WTC11 (cell line): Measurements from ENCODE around the gene CHRNA5. TPM values are rescaled to one million over a fixed set of nuclear protein-coding genes. Genes with fewer than 3 reads are reported as not detected.

Experiments
- ATAC-seq: fragments of 200-7000 bp; cut with Tn5 transposase; 2 replicates; pipeline ENCODE4 v1.10.0; 2021; ENCODE audit warnings: mild to moderate bottlenecking, moderate library complexity
- CTCF ChIA-PET: fragments of 300-600 bp; sonication (Branson Sonifier 250); formaldehyde crosslinking; loops from one replicate; lab custom pipeline; 2021; ENCODE audit warnings: antibody characterized with exemption; lab: Charles Lee
- POLR2A ChIA-PET: fragments of 350-600 bp; sonication (Branson Sonifier 250); formaldehyde crosslinking; loops from one replicate; lab custom pipeline; 2021; ENCODE audit warnings: antibody characterized with exemption; lab: Charles Lee
- DNase-seq: peaks from one replicate; pipeline ENCODE4 v3.0.0; 2021; ENCODE audit warnings: low spot score
- H3K27ac Mint-ChIP-seq: 2 replicates; pipeline ENCODE4 v1.8.0; 2021; ENCODE audit warnings: mixed read lengths
- H3K27me3 Mint-ChIP-seq: 2 replicates; pipeline ENCODE4 v1.8.0; 2021; ENCODE audit warnings: low read depth, mild to moderate bottlenecking, moderate library complexity, mixed read lengths
- H3K36me3 Mint-ChIP-seq: 2 replicates; pipeline ENCODE4 v1.8.0; 2021; ENCODE audit warnings: mixed read lengths
- H3K4me1 Mint-ChIP-seq: 2 replicates; pipeline ENCODE4 v1.8.0; 2022; ENCODE audit warnings: mixed read lengths
- H3K4me3 Mint-ChIP-seq: 2 replicates; pipeline ENCODE4 v1.8.0; 2021; ENCODE audit warnings: mild to moderate bottlenecking, moderate library complexity, mixed read lengths
- H3K9me3 Mint-ChIP-seq: 2 replicates; pipeline ENCODE4 v1.8.0; 2021; ENCODE audit warnings: mixed read lengths
- KAT7 ChIP-seq: sonication (generic); formaldehyde crosslinking; IDR thresholded peaks from 2 replicates; pipeline ENCODE4 v1.8.1; 2023; ENCODE audit warnings: missing genetic modification reagents, mild to moderate bottlenecking, borderline replicate concordance
- NR2C2 ChIP-seq: sonication (generic); formaldehyde crosslinking; IDR thresholded peaks from 2 replicates; pipeline ENCODE4 v1.8.0; 2022; ENCODE audit warnings: mild to moderate bottlenecking, missing genetic modification reagents
- RORB ChIP-seq: fragments of 250-450 bp; sonication (Bioruptor Pico); IDR thresholded peaks from 2 replicates; pipeline ENCODE4 v1.9.0; 2021; ENCODE audit warnings: mild to moderate bottlenecking
- total RNA-seq: library from RNA; stranded (reverse); gene quantifications from 3 replicates; pipeline ENCODE4 v1.2.3, GENCODE V29; 2021
- TF ChIP-seq, protein P1 (sequence below): fragments of 250-450 bp; sonication (Bioruptor Pico); conservative IDR thresholded peaks from 2 replicates; pipeline ENCODE4 v1.9.0; 2021; ENCODE audit warnings: mild to moderate bottlenecking
- TF ChIP-seq, protein P2 (sequence below): sonication (generic); formaldehyde crosslinking; IDR thresholded peaks from 2 replicates; pipeline ENCODE4 v1.8.0; 2022; ENCODE audit warnings: mild to moderate bottlenecking, missing genetic modification reagents
- TF ChIP-seq, protein P3 (sequence below): sonication (generic); formaldehyde crosslinking; IDR thresholded peaks from 2 replicates; pipeline ENCODE4 v1.8.0; 2023; ENCODE audit warnings: missing genetic modification reagents, mild to moderate bottlenecking, borderline replicate concordance
- TF ChIP-seq, protein P4 (sequence below): fragments of 250-450 bp; sonication (Bioruptor Pico); IDR thresholded peaks from 2 replicates; pipeline ENCODE4 v1.9.0; 2021; ENCODE audit warnings: mild to moderate bottlenecking
- TF ChIP-seq, protein P5 (sequence below): sonication (generic); formaldehyde crosslinking; IDR thresholded peaks from 2 replicates; pipeline ENCODE4 v1.8.1; 2023; ENCODE audit warnings: mild to moderate bottlenecking, missing genetic modification reagents, borderline replicate concordance
- TF ChIP-seq, protein P6 (sequence below): sonication (generic); formaldehyde crosslinking; IDR thresholded peaks from 2 replicates; pipeline ENCODE4 v1.8.0; 2023; ENCODE audit warnings: missing genetic modification reagents
- TF ChIP-seq, protein P7 (sequence below): sonication (generic); formaldehyde crosslinking; IDR thresholded peaks from 2 replicates; pipeline ENCODE4 v1.8.1; 2022; ENCODE audit warnings: mild to moderate bottlenecking, moderate library complexity, missing genetic modification reagents

The CHRNA5 gene
- total RNA-seq, 1 experiment from 2014 or later: 21.0 TPM

DNA sequence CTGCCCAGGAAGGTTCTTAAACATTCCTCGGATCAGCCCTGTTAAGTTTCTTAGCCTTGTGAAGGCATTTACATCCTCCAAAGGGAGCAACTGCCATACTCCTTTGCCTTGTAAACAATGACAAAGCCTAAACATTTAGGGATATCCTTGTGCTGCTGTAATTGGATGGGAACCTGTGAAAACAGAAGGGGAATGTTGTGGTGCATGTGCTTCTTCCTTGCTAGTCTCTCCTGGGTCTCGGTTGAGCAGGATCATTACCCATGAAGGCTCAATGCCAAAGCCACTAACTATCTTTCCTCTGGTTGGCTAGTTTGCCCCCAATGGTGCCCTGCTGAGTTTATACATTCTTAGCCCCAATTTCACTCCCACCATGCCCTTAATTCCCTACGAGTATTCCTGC, 38.1 kb downstream of the CHRNA5 start:
- TF ChIP-seq, protein P1, sequence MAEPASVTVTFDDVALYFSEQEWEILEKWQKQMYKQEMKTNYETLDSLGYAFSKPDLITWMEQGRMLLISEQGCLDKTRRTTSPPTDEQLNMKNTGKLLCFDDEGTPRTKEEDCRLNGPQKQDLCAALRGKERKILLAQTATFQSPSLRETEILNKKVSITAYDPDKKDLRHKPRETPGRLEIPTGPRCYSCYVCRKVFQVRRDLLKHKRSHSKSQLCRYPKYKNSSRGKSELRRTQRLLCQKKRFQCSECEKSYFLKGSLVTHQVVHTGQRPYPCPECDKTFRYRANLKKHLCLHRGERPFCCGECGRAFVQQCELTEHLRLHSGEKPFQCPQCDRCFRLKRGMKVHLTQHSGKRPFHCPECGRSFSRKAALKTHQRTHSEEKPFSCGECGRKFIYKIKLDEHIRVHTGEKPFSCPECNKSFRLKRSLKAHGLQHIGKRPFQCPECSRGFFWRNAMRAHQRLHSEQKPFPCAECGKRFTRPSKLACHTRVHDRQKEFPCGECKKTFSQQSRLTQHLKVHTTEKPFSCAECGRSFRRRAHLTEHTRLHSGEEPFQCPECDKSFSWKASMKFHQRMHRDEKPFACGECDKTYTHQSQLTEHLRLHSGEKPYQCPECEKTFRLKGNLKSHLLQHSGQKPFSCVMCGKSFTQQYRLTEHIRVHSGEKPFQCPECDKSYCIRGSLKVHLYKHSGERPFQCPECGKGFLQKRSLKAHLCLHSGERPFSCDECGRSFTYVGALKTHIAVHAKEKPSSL (CRISPR knock-in tag): no peak
- TF ChIP-seq, protein P2, sequence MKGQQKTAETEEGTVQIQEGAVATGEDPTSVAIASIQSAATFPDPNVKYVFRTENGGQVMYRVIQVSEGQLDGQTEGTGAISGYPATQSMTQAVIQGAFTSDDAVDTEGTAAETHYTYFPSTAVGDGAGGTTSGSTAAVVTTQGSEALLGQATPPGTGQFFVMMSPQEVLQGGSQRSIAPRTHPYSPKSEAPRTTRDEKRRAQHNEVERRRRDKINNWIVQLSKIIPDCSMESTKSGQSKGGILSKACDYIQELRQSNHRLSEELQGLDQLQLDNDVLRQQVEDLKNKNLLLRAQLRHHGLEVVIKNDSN: no peak
- no peak for TF ChIP-seq RORB (CRISPR knock-in tag)
- no peak for TF ChIP-seq KAT7 (CRISPR knock-in tag)
- no peak for TF ChIP-seq NR2C2 (CRISPR knock-in tag)
- TF ChIP-seq, protein P3, sequence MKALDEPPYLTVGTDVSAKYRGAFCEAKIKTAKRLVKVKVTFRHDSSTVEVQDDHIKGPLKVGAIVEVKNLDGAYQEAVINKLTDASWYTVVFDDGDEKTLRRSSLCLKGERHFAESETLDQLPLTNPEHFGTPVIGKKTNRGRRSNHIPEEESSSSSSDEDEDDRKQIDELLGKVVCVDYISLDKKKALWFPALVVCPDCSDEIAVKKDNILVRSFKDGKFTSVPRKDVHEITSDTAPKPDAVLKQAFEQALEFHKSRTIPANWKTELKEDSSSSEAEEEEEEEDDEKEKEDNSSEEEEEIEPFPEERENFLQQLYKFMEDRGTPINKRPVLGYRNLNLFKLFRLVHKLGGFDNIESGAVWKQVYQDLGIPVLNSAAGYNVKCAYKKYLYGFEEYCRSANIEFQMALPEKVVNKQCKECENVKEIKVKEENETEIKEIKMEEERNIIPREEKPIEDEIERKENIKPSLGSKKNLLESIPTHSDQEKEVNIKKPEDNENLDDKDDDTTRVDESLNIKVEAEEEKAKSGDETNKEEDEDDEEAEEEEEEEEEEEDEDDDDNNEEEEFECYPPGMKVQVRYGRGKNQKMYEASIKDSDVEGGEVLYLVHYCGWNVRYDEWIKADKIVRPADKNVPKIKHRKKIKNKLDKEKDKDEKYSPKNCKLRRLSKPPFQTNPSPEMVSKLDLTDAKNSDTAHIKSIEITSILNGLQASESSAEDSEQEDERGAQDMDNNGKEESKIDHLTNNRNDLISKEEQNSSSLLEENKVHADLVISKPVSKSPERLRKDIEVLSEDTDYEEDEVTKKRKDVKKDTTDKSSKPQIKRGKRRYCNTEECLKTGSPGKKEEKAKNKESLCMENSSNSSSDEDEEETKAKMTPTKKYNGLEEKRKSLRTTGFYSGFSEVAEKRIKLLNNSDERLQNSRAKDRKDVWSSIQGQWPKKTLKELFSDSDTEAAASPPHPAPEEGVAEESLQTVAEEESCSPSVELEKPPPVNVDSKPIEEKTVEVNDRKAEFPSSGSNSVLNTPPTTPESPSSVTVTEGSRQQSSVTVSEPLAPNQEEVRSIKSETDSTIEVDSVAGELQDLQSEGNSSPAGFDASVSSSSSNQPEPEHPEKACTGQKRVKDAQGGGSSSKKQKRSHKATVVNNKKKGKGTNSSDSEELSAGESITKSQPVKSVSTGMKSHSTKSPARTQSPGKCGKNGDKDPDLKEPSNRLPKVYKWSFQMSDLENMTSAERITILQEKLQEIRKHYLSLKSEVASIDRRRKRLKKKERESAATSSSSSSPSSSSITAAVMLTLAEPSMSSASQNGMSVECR: no peak
- TF ChIP-seq, protein P4, sequence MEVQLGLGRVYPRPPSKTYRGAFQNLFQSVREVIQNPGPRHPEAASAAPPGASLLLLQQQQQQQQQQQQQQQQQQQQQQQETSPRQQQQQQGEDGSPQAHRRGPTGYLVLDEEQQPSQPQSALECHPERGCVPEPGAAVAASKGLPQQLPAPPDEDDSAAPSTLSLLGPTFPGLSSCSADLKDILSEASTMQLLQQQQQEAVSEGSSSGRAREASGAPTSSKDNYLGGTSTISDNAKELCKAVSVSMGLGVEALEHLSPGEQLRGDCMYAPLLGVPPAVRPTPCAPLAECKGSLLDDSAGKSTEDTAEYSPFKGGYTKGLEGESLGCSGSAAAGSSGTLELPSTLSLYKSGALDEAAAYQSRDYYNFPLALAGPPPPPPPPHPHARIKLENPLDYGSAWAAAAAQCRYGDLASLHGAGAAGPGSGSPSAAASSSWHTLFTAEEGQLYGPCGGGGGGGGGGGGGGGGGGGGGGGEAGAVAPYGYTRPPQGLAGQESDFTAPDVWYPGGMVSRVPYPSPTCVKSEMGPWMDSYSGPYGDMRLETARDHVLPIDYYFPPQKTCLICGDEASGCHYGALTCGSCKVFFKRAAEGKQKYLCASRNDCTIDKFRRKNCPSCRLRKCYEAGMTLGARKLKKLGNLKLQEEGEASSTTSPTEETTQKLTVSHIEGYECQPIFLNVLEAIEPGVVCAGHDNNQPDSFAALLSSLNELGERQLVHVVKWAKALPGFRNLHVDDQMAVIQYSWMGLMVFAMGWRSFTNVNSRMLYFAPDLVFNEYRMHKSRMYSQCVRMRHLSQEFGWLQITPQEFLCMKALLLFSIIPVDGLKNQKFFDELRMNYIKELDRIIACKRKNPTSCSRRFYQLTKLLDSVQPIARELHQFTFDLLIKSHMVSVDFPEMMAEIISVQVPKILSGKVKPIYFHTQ (CRISPR knock-in tag): no peak
- TF ChIP-seq, protein P5, sequence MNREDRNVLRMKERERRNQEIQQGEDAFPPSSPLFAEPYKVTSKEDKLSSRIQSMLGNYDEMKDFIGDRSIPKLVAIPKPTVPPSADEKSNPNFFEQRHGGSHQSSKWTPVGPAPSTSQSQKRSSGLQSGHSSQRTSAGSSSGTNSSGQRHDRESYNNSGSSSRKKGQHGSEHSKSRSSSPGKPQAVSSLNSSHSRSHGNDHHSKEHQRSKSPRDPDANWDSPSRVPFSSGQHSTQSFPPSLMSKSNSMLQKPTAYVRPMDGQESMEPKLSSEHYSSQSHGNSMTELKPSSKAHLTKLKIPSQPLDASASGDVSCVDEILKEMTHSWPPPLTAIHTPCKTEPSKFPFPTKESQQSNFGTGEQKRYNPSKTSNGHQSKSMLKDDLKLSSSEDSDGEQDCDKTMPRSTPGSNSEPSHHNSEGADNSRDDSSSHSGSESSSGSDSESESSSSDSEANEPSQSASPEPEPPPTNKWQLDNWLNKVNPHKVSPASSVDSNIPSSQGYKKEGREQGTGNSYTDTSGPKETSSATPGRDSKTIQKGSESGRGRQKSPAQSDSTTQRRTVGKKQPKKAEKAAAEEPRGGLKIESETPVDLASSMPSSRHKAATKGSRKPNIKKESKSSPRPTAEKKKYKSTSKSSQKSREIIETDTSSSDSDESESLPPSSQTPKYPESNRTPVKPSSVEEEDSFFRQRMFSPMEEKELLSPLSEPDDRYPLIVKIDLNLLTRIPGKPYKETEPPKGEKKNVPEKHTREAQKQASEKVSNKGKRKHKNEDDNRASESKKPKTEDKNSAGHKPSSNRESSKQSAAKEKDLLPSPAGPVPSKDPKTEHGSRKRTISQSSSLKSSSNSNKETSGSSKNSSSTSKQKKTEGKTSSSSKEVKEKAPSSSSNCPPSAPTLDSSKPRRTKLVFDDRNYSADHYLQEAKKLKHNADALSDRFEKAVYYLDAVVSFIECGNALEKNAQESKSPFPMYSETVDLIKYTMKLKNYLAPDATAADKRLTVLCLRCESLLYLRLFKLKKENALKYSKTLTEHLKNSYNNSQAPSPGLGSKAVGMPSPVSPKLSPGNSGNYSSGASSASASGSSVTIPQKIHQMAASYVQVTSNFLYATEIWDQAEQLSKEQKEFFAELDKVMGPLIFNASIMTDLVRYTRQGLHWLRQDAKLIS (CRISPR knock-in tag): no peak
- TF ChIP-seq, protein P6, sequence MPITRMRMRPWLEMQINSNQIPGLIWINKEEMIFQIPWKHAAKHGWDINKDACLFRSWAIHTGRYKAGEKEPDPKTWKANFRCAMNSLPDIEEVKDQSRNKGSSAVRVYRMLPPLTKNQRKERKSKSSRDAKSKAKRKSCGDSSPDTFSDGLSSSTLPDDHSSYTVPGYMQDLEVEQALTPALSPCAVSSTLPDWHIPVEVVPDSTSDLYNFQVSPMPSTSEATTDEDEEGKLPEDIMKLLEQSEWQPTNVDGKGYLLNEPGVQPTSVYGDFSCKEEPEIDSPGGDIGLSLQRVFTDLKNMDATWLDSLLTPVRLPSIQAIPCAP (CRISPR knock-in tag): no peak
- POLR2A ChIA-PET: no interaction called here
- Mint-ChIP-seq H3K4me1 (no peaks in the 10 kb centered on the region), H3K4me3 (no peak overlapping the region), H3K27ac (peak overlapping the region; percentile 34; the same call in 1 of the 2 replicates), H3K36me3 (peaks cover 38% of the 10 kb centered on the region), H3K9me3 (peaks cover 33% of the 10 kb centered on the region), H3K27me3 (peaks cover 27% of the 10 kb centered on the region)
- DNase-seq: no peak
- CTCF ChIA-PET: no interaction called here
- ATAC-seq: no peak

DNA sequence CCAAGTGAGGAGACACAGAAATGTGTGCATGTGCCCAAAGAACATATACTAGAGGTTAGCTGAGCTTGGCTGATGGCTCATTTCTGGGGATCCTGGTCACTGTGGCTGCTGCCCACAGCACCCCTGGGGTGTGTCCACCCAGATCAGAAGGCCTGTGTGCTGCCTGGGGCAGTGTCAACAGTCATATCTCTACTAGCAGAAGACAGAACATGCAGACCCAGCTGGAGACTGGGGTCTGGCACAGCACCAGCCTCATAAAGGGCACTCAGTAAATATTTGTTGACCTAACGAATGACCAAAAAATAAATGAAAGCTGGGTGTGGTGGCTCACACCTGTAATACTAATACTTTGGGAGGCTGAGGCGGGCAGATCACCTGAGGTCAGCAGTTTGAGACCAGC, 39.1 kb downstream of the CHRNA5 start:
- peaks cover 44% of the 10 kb centered on the region for H3K36me3 Mint-ChIP-seq
- DNase-seq (no peak), ATAC-seq (no peak)
- peaks cover 40% of the 10 kb centered on the region for H3K9me3 Mint-ChIP-seq
- ChIA-PET POLR2A (interaction anchor here (1.1 kb wide), 1 partner anchor 11 kb away, joined by 3 read pairs; no protein-coding TSS in a partner anchor), CTCF (no interaction called here)
- peaks cover 32% of the 10 kb centered on the region for H3K27me3 Mint-ChIP-seq
- H3K4me3 Mint-ChIP-seq: no peak overlapping the region
- no peak overlapping the region for H3K27ac Mint-ChIP-seq
- TF ChIP-seq, protein P7, sequence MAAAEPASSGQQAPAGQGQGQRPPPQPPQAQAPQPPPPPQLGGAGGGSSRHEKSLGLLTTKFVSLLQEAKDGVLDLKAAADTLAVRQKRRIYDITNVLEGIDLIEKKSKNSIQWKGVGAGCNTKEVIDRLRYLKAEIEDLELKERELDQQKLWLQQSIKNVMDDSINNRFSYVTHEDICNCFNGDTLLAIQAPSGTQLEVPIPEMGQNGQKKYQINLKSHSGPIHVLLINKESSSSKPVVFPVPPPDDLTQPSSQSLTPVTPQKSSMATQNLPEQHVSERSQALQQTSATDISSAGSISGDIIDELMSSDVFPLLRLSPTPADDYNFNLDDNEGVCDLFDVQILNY (CRISPR knock-in tag): no peak
- TF ChIP-seq, all 79 proteins: peak for 0
- H3K4me1 Mint-ChIP-seq: no peaks in the 10 kb centered on the region
